IPS-18c (cell line): ENCODE measurements around the gene EPHA6.

Experiments used
- H3K4me3 ChIP-seq: 2 replicates; pipeline ENCODE4 v1.7.0; 2013; ENCODE audit warnings: low read depth, mild to moderate bottlenecking, low read length, moderate library complexity; ENCODE audit not compliant: insufficient read depth
- H3K9me3 ChIP-seq: one replicate; pipeline ENCODE4 v1.6.1; 2013; ENCODE audit warnings: mild to moderate bottlenecking, low read length, moderate library complexity; ENCODE audit not compliant: control insufficient read depth, insufficient read depth

The EPHA6 gene

DNA sequence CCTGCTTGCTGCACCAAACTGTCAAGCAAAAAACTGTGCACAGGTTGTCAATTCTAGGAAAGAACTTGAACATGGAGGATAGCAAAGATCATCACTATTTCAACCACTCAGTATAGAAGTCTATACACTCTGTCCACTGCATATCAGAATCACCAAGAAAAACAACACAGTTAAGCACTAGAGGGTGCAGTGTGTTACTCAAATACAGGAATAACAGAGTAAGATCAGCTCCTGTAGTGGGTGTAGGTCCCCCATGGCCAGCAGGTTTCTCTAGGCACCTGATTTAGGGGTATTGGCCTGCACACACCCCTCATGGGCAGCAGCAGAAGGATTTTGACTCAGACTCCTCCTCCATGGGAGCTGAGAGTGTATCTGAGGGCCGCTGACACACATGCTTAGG lies 464.1 kb downstream of the EPHA6 start:
- no peaks in the 10 kb centered on the region for H3K9me3 ChIP-seq
- H3K4me3 ChIP-seq: no peak overlapping the region

DNA sequence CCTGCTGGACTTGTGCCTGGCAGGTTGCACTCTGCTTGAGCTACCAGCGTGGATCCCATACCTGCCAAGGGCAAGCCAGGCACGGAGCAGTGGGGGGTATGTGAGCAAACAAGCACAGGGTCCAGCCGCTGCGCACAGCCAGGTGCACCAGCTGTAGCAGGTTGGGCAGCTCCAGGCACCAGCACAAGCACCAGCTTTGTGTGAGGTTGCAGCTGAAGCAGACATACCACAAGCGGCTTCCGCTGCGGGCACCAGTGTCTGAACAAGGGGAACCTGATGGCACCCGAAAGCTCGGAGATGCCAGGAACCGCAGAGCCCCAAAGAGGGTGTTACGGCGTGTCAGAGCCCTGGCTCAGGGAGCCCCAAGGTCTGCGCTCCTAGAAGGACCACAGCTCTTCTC lies 477.5 kb downstream of the EPHA6 start:
- H3K9me3 ChIP-seq: no peaks in the 10 kb centered on the region
- no peak overlapping the region; the same call in 1 of the 2 replicates for H3K4me3 ChIP-seq

DNA sequence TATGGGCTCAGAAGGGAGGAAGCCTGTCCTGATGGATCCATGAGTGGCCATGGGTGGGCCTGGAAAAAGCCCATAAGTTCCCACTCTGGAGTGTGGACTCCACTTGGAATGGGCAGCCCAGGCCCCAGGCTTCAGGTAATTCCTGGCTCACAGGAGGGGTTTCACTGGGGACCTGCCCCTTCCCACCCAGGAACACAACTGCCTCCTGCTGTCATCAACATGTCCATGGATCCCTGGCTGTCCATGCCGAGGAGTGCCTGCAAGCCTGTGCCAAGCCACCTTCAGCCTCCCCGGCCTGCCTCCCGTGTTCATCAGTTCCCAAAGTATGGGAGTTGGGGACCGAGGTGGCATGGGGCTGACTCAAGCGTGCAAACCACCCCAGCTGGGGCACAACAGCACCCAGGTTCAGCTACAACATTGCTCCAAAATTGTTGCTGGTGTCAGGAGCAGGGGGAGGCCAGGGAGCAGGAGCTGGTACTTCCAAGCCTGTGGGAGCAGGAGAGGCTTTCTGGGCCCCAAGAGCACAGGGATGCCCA lies 479.3 kb downstream of the EPHA6 start:
- Histone ChIP-seq H3K9me3 (no peaks in the 10 kb centered on the region), H3K4me3 (no peak overlapping the region)

DNA sequence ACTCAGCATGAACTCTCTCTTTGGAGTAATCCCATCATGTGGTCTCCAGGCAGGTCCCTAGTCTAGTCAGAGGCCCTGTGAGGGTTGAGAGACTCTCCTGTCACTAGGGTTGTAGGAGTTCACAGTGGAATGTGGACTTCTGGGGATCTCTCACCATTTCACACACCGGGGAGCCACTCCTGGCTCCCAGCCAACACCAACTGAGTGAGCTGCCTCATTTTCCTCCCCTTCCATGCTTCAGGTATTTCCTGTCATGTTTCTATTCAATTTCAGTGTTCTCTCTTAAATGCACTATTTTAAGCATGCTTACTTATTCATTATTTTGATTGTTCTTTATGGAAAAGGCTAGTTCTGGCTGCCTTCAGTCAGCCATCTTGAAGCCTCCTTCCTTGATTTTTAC lies 482.6 kb downstream of the EPHA6 start:
- no peak overlapping the region for H3K4me3 ChIP-seq
- H3K9me3 ChIP-seq: no peaks in the 10 kb centered on the region

DNA sequence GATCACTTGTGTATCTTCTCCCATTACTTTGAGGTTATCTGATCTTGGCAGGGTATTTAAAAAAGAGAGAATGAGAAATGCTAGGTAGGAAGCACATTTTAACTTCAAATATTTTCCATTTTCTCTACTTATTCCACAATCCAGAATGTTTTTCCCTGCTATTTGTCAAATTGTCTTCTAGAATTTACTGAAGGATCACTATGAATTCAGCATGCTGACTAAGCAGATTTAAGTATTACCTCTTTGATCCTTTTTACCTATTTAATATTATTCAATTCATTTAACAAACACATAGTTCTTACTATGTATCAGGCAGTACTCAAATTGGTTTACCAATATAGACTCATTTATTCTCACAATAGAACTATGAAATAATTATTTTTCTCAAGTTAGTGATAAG lies 486.7 kb downstream of the EPHA6 start:
- Histone ChIP-seq H3K4me3 (no peak overlapping the region), H3K9me3 (no peaks in the 10 kb centered on the region)

DNA sequence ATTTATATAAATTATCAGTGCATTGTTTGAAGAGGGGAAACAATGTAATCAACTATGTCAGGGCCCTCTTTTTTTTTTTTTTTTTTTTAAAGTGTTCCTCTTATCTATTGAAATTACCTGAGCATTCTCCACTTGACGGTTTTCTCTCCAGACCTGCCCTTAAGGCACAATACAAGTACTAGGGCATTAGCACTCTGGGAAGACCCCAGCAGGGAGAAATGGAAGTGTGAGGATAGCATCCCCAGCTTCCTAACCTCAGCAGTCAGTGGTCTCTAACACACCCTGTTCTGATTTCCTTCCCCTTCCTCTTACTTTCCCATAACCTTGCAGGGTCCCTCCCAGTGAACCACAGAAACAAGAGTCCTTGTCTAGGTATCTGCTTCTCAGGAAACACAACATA lies 491.8 kb downstream of the EPHA6 start:
- Histone ChIP-seq H3K9me3 (no peaks in the 10 kb centered on the region), H3K4me3 (no peak overlapping the region)

DNA sequence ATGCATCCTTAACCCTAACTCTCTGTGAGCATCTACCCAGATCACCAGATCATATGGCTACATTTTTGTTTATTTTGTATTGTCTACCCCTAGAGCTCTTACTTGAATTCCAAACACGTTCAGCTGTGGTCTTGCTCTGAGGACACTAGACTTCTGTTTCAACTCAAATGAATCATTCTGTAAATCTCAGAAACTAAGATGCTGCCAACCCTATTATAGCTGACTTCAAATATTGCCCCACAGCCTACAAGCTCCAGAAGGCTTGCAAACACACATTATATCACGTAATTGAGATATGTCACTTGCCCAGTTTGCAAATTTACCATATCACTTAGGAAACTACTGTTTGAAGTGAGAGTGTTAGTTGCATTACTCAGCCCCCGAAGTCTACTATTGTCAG lies 524.0 kb downstream of the EPHA6 start:
- no peak overlapping the region for H3K4me3 ChIP-seq
- H3K9me3 ChIP-seq: no peaks in the 10 kb centered on the region

DNA sequence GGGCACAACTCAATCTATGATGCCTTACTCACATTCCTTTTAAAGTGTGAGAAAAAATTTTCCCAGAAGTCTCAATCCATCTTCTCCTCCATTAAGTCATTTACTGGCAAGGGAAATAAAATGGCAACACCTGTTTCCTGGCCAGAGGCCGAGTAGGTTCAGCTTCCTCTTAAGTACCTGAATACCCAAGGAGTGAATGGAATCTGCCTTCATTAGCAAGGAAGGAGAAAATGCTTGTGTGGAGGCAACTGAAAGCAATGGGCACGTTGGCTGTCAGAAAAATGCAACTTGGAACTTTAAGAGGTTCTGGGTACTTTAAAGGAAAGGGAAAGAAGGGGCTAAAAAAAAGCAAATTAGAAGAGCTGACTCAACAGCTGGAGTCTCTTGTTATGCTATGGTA lies 526.5 kb downstream of the EPHA6 start:
- H3K4me3 ChIP-seq: no peak overlapping the region
- H3K9me3 ChIP-seq: no peaks in the 10 kb centered on the region

DNA sequence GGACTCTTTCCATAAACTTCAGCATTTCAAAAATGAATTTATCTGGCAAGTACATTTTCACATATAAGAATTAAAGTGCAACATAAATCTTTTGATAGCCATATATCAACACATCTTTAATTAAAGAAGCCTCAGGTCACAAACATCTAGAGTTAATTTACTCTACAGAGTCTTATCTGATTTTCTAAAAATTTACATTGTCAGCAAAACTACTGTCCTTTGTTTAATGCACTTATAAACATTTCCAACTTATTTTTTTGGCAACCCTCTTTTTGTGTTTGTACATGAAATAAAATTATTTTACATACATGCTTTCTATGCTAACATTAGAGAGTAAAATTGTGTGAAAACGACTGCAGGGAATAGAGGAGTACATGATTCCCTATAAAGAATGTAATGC lies 533.4 kb downstream of the EPHA6 start:
- Histone ChIP-seq H3K4me3 (no peak overlapping the region), H3K9me3 (no peaks in the 10 kb centered on the region)

DNA sequence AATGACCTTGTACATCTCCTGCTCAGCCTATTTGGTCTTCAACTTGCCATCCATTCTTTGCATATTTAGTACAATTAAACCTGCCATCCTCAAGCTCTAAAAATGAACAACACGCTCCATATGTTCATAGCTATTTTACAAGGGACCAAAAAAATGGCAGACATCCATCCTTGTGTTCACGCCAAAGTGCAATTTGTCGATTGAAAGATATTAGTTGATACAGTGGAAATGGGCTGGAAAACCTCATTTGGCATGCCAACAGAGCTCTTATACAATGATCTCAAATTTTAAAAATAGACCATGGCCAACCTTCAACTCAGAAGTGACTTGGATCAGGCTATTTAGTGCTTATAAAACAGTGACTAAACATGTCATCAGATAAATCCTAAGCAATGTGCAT lies 536.6 kb downstream of the EPHA6 start:
- no peaks in the 10 kb centered on the region for H3K9me3 ChIP-seq
- no peak overlapping the region for H3K4me3 ChIP-seq

DNA sequence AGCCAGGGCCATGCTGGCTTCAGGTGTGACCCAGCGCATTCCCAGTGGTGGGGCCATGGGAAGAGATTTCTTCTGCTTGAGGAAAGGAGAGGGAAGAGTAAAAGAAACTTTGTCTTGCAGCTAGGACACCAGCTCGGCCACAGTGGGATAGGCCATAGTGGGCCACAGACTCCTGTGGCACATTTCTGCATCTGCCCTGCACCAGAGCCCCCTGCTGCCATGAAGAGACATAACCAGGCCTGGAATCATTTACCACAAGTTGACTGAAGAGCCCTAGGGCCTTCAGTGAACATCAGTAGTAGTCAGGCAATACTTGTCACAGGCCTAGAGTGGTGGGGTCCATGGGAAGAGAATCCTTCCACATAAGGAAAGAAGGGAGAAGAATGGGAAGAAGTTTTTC lies 538.8 kb downstream of the EPHA6 start:
- Histone ChIP-seq H3K4me3 (no peak overlapping the region), H3K9me3 (no peaks in the 10 kb centered on the region)

GRCh38 chr3:97359977-97360376 lies 545.6 kb downstream of the EPHA6 start:
- H3K4me3 ChIP-seq: no peak overlapping the region
- H3K9me3 ChIP-seq: no peaks in the 10 kb centered on the region

DNA sequence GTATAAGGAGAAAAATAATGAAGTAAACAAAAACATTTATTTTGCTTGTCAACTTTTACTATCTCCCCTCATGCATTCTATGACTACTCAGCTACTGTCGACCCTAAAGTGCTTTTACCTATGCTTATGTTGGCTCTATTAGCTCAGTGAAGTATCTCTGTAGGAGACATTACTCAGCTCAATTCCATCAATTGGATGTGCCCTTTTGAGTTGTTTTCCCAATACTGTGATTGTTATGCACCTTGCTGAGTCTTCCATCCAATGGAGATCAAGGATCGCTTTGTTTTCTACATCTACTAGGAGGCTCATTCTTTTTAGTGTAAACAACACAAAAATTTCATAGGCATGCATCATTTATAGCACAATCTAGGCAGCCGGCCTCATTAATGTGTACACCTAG lies 546.4 kb downstream of the EPHA6 start:
- Histone ChIP-seq H3K9me3 (no peaks in the 10 kb centered on the region), H3K4me3 (no peak overlapping the region)

DNA sequence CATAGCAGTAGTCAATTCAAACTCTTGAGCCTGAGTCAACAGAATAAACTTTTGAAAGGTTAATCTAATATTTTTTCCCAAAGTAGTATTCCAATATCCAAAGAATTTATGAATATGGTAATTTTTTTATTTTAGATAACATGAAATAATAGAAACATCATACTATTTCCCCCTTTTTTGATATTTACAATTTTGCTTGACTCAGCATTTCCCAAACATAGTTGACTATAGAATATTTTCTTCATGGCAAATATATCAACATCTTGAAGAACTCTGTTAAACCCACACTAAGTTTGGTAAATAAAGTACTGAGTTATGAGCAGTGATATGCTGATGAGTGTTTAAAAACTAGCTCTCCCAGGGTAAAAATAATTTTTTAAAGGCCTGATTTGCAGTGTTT lies 570.2 kb downstream of the EPHA6 start:
- peaks cover 3% of the 10 kb centered on the region for H3K9me3 ChIP-seq

DNA sequence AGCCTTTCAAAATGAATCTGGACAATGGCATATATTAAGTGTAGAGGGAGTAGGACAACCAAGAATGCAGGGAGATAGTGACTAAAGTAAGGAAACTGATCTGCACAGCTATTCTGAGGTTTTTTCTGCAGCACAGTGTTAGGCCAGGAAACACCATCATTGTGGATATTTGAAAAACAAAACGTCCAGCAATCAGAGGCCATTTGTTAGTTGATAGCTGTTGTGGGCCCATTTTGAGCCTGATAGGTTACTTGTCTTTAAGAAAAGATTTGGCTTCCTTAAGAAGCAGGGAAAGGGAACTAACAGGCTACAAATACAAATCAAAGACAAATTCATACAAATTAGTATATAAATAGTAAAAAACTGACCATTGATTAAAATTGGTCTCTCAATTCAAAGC lies 574.4 kb downstream of the EPHA6 start:
- H3K9me3 ChIP-seq: peaks cover 3% of the 10 kb centered on the region
- no peak overlapping the region for H3K4me3 ChIP-seq

More for the DNA sequence above, 570.2 kb downstream of the EPHA6 start:
- no peak overlapping the region for H3K4me3 ChIP-seq

DNA sequence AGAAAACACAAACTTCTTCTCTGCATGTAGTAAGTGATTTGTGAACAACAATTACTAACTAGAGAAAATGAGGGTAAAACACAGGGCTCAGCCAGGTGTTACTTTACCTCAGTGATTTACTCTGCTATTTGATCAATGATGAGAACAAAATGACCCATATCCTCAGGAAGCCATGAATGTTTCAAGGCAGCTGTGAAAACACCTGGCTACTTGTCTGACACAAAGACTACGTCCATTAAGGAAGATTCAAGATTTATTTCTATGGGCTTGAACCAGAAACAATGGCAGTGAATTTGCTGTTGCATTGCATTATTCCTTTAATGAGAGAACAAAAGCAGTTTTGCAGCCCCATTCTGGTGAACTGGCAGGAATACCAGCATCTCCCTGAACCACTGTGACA lies 575.5 kb downstream of the EPHA6 start:
- no peak overlapping the region for H3K4me3 ChIP-seq
- peaks cover 3% of the 10 kb centered on the region for H3K9me3 ChIP-seq

DNA sequence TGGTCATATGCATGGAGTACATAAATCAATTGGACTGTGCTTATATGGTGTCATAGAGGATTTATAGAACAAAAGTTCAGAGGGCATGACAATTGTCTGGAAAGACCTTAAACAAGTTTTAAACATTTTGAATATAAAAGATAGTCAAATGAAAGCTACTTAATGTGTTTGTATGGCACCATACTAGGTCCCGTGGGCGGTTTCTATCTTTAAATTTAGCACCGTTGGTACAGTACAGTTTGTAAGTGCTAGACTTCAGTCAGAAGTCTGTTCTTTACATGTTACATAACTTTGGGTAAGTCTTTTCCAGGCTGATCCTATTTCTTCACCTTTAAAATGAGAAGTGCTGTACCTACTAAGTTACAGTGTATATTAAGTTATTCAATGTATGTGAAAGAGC lies 576.8 kb downstream of the EPHA6 start:
- Histone ChIP-seq H3K4me3 (no peak overlapping the region), H3K9me3 (peaks cover 3% of the 10 kb centered on the region)

GRCh38 chr3:97409612-97410011 lies 595.2 kb downstream of the EPHA6 start:
- no peak overlapping the region for H3K4me3 ChIP-seq
- no peaks in the 10 kb centered on the region for H3K9me3 ChIP-seq

DNA sequence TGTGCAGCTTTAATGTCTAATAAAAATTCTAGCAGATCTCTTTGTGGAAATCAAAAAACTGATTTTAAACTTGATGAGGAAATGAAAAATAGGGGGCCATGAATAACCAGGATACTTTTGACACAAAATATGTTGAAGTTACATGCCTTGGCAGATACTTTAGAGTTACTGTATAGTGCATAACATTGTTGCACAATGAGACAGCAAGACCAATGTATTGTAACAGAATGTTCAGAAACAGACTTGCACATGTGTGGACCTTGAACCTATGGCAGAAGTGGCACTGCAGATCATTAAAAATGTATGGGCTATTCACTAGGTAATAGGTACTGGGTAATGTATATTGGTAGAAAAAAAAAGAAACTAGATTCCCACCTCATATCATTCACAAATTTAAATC lies 607.2 kb downstream of the EPHA6 start:
- peaks cover 3% of the 10 kb centered on the region for H3K9me3 ChIP-seq
- no peak overlapping the region for H3K4me3 ChIP-seq
